ENCODE data around the gene NSUN4. TPM values are rescaled to one million over a fixed set of nuclear protein-coding genes. Genes with fewer than 3 reads are reported as not detected.

NSUN4 gene
- total RNA-seq, 1 experiment from 2014 or later: 33.9 TPM

- Histone ChIP-seq H3K4me3 (no peak overlapping the region), H3K9me2 (ENCODE audit: insufficient read depth) (no peaks in the 10 kb centered on the region), H4K20me1 (ENCODE audit: insufficient read depth) (no peaks in the 10 kb centered on the region), H3K9me3 (ENCODE audit: insufficient read depth, low read depth) (no peaks in the 10 kb centered on the region), H3K4me2 (no peak overlapping the region), H3F3A (ENCODE audit: insufficient read depth, low read depth) (peaks cover 45% of the 10 kb centered on the region), H3K36me3 (ENCODE audit: low read depth) (peaks cover 4% of the 10 kb centered on the region; the same call in 1 of the 2 replicates), H3K27ac (no peak overlapping the region), H3K4me1 (replicated peaks; ENCODE audit: insufficient read depth) (peaks cover 23% of the 10 kb centered on the region; the same call in 1 of the 2 replicates), H2AFZ (no peak overlapping the region), H3K27me3 (ENCODE audit: insufficient read depth, low read depth) (no peaks in the 10 kb centered on the region), H3K79me2 (ENCODE audit: low read depth) (peaks cover 17% of the 10 kb centered on the region)
- POLR2A ChIA-PET (ENCODE audit: unreplicated experiment): no interaction called here
- intact Hi-C loops (cut with micrococcal nuclease; ENCODE audit: unreplicated experiment): loop anchor here (10.0 kb wide), 1 partner anchor 1328 kb away; the partner anchor contains the start of genes HECTD3 and UROD
- CTCF ChIA-PET: no interaction called here
- no peak for DNase-seq
- TF ChIP-seq EZH2 (IDR thresholded peaks at IDR 0.05; ENCODE audit: low read depth): no peak
- no peak for TF ChIP-seq CTCF (conservative IDR thresholded peaks at IDR 0.05)
- no TSS peak for BruUV-seq (replicated peaks)
Measured at GRCh38 chr1:46342677-46343350, 2.2 kb downstream of the NSUN4 start.

DNA sequence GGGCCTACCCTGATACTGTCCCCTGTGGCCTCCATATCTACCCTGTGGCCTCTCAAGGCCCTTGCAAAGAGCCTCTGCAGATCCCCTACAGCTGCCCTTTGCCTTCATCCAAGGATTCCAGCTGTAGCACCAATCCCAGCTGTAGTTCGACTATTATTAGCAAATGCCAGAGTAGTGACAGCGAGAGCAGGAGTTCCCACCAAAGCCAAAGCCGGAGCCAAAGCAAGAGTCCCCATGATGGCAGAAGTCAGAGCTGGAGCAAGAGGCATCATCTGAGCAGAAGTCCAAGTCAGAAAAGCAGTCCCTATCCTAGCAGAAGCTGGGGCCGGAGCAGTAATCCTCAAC is 2.7 kb downstream of the NSUN4 start:
- Histone ChIP-seq H3K9me2 (ENCODE audit: insufficient read depth) (no peaks in the 10 kb centered on the region), H2AFZ (no peak overlapping the region), H3K4me1 (replicated peaks; ENCODE audit: insufficient read depth) (peaks cover 24% of the 10 kb centered on the region; the same call in 1 of the 2 replicates), H3K36me3 (ENCODE audit: low read depth) (peaks cover 4% of the 10 kb centered on the region; the same call in 1 of the 2 replicates), H4K20me1 (ENCODE audit: insufficient read depth) (no peaks in the 10 kb centered on the region), H3K79me2 (ENCODE audit: low read depth) (peaks cover 17% of the 10 kb centered on the region), H3K9me3 (ENCODE audit: insufficient read depth, low read depth) (no peaks in the 10 kb centered on the region), H3K27ac (no peak overlapping the region), H3K27me3 (ENCODE audit: insufficient read depth, low read depth) (no peaks in the 10 kb centered on the region), H3K4me2 (no peak overlapping the region), H3F3A (ENCODE audit: insufficient read depth, low read depth) (peaks cover 41% of the 10 kb centered on the region), H3K4me3 (no peak overlapping the region)
- POLR2A ChIA-PET (ENCODE audit: unreplicated experiment): no interaction called here
- CTCF ChIA-PET: interaction anchor here (1.3 kb wide), 1 partner anchor 10 kb away, joined by 4 read pairs; no protein-coding TSS in a partner anchor
- TF ChIP-seq CTCF (conservative IDR thresholded peaks at IDR 0.05): no peak
- no peak for TF ChIP-seq EZH2 (IDR thresholded peaks at IDR 0.05; ENCODE audit: low read depth)
- intact Hi-C loops (cut with micrococcal nuclease; ENCODE audit: unreplicated experiment): loop anchor here (10.0 kb wide), 1 partner anchor 1329 kb away; the partner anchor contains the start of genes HECTD3 and UROD
- no TSS peak for BruUV-seq (replicated peaks)
- no peak for DNase-seq

- no TSS peak for BruUV-seq (replicated peaks)
- CTCF ChIA-PET: interaction anchor here (1.3 kb wide), 1 partner anchor 10 kb away, joined by 4 read pairs; no protein-coding TSS in a partner anchor
- no peak overlapping the region for H3K27ac ChIP-seq
- no peak overlapping the region for H3K4me2 ChIP-seq
- H2AFZ ChIP-seq: no peak overlapping the region
- no peaks in the 10 kb centered on the region for H4K20me1 ChIP-seq (ENCODE audit: insufficient read depth)
- no peaks in the 10 kb centered on the region for H3K9me2 ChIP-seq (ENCODE audit: insufficient read depth)
- no peaks in the 10 kb centered on the region for H3K9me3 ChIP-seq (ENCODE audit: insufficient read depth, low read depth)
- H3K79me2 ChIP-seq (ENCODE audit: low read depth): peaks cover 17% of the 10 kb centered on the region
- peaks cover 37% of the 10 kb centered on the region for H3F3A ChIP-seq (ENCODE audit: insufficient read depth, low read depth)
- peaks cover 20% of the 10 kb centered on the region; the same call in 1 of the 2 replicates for H3K4me1 ChIP-seq (replicated peaks; ENCODE audit: insufficient read depth)
- H3K27me3 ChIP-seq (ENCODE audit: insufficient read depth, low read depth): no peaks in the 10 kb centered on the region
- intact Hi-C loops (cut with micrococcal nuclease; ENCODE audit: unreplicated experiment): loop anchor here (10.0 kb wide), 1 partner anchor 1329 kb away; the partner anchor contains the start of genes HECTD3 and UROD
- H3K4me3 ChIP-seq: no peak overlapping the region
- TF ChIP-seq CTCF (conservative IDR thresholded peaks at IDR 0.05): no peak
- no peak for TF ChIP-seq EZH2 (IDR thresholded peaks at IDR 0.05; ENCODE audit: low read depth)
- POLR2A ChIA-PET (ENCODE audit: unreplicated experiment): interaction anchor here (0.6 kb wide), 1 partner anchor 14 kb away, joined by 5 read pairs; no protein-coding TSS in a partner anchor
- no peak for DNase-seq
- H3K36me3 ChIP-seq (ENCODE audit: low read depth): peaks cover 4% of the 10 kb centered on the region; the same call in 1 of the 2 replicates
Measured at GRCh38 chr1:46343705-46344104, 3.1 kb downstream of the NSUN4 start.
